Measurements from ENCODE around the gene DIS3L2.
"Not testable (repeated sequence)": the region's sequence is repeated elsewhere in the genome, so short reads cannot be mapped to it uniquely, and the experiment has no call there.

The DIS3L2 gene

DNA sequence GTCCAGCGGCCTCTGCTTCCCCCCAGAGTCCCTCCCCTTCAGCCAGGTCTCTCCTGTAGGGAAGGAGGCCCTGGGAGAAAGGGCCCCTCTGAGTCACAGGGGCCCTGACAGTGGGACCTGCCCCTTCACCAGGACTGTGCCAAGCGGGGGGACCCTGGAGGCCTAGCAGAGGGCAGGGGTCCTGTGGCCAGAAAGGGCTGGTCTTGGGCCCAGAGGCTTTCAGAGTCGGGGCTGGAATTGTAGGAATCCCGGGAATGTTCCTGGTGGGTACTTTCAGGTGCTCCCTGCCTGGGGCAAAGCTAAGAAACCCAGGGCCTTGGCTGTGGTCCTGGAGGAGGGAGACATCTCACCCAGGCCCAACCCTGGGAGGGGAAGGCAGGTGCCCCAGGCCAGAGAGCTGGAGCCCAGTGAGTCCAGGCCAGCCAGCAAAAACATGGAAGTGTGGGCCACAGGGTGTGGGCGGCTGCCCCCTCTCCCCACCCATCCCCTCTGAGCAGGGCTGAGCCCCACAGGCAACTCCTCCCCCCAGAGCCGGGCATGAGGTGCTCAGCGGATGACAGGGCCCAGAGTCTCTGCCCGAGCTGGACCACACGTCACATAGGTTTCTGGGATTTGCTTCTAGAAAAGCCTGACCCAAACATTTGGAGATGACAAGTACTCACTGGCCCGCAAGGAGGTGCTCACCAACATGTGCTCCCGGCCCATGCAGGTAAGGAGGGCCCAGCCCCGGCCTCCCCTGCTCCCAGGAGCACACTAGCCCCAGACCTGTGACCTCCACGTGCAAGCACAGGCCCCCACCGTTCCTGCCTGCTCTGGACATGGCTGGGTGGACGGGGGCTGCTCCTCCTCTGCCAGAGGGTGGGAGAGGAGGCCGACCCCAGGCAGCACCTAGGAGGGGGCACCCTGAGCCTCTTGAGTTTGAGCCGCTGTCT is 368.8 kb downstream of the DIS3L2 start:
- Histone ChIP-seq H3K27ac (ENCODE audit: low read depth, low read length) (no peak overlapping the region), H3K27me3 (ENCODE audit: control insufficient read depth in 5 of 5, insufficient read depth in 4 of 5, low read length in 5 of 5) (no peaks in the 10 kb centered on the region), H3K9ac (ENCODE audit: low read length in 5 of 5) (no peak overlapping the region), H3K4me1 (ENCODE audit: control insufficient read depth in 5 of 5, insufficient read depth in 5 of 5, low read length in 5 of 5) (peaks cover 0 to 9% (median 0%) of the 10 kb centered on the region in 5 donors), H3K36me3 (ENCODE audit: control insufficient read depth in 5 of 5, insufficient read depth in 5 of 5, low read length in 5 of 5) (peaks cover 0 to 16% (median 5%) of the 10 kb centered on the region in 5 donors), H3K4me3 (ENCODE audit: low read depth in 1 of 5, low read length in 5 of 5) (no peak overlapping the region), H3K9me3 (ENCODE audit: control insufficient read depth in 5 of 5, low read length in 5 of 5) (no peaks in the 10 kb centered on the region)

DNA sequence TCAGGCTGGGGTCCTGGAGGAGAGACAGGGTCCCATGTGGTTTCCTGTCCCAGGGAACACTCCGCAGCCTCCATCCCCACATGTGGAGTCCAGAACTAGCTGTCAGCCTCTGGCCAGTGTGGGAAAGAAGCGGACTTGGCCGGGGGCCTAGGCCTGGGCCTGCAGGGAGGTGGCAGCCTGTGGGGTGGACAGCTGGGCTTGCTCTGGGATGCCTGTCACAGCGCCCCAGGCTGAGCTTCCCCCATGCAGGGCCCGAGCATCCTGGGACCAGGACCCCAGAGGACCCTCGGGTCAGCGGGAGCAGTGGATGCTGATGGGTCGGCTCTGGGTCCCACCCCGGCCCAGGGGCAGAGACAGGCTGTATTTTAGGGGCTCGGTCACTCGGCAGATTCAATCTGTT is 369.5 kb downstream of the DIS3L2 start:
- not testable (repeated sequence) for H3K4me1 ChIP-seq (ENCODE audit: control insufficient read depth in 5 of 5, insufficient read depth in 5 of 5, low read length in 5 of 5); H3K4me3 ChIP-seq (ENCODE audit: low read depth in 1 of 5, low read length in 5 of 5); H3K27me3 ChIP-seq (ENCODE audit: control insufficient read depth in 5 of 5, insufficient read depth in 4 of 5, low read length in 5 of 5); H3K9ac ChIP-seq (ENCODE audit: low read length in 5 of 5); H3K27ac ChIP-seq (ENCODE audit: low read depth, low read length); H3K9me3 ChIP-seq (ENCODE audit: control insufficient read depth in 5 of 5, low read length in 5 of 5)
- peaks cover 0 to 22% (median 5%) of the 10 kb centered on the region in 5 donors for H3K36me3 ChIP-seq (ENCODE audit: control insufficient read depth in 5 of 5, insufficient read depth in 5 of 5, low read length in 5 of 5)

GRCh38 chr2:232331641-232332040 is 370.1 kb downstream of the DIS3L2 start:
- H3K4me3 ChIP-seq (ENCODE audit: low read depth in 1 of 5, low read length in 5 of 5); H3K9me3 ChIP-seq (ENCODE audit: control insufficient read depth in 5 of 5, low read length in 5 of 5); H3K27ac ChIP-seq (ENCODE audit: low read depth, low read length); H3K27me3 ChIP-seq (ENCODE audit: control insufficient read depth in 5 of 5, insufficient read depth in 4 of 5, low read length in 5 of 5); H3K4me1 ChIP-seq (ENCODE audit: control insufficient read depth in 5 of 5, insufficient read depth in 5 of 5, low read length in 5 of 5); H3K9ac ChIP-seq (ENCODE audit: low read length in 5 of 5): not testable (repeated sequence)
- H3K36me3 ChIP-seq (ENCODE audit: control insufficient read depth in 5 of 5, insufficient read depth in 5 of 5, low read length in 5 of 5): peaks cover 0 to 27% (median 7%) of the 10 kb centered on the region in 5 donors

- peaks cover 0 to 34% (median 8%) of the 10 kb centered on the region in 5 donors for H3K36me3 ChIP-seq (ENCODE audit: control insufficient read depth in 5 of 5, insufficient read depth in 5 of 5, low read length in 5 of 5)
- H3K4me1 ChIP-seq (ENCODE audit: control insufficient read depth in 5 of 5, insufficient read depth in 5 of 5, low read length in 5 of 5); H3K4me3 ChIP-seq (ENCODE audit: low read depth in 1 of 5, low read length in 5 of 5); H3K27me3 ChIP-seq (ENCODE audit: control insufficient read depth in 5 of 5, insufficient read depth in 4 of 5, low read length in 5 of 5); H3K9me3 ChIP-seq (ENCODE audit: control insufficient read depth in 5 of 5, low read length in 5 of 5); H3K9ac ChIP-seq (ENCODE audit: low read length in 5 of 5); H3K27ac ChIP-seq (ENCODE audit: low read depth, low read length): not testable (repeated sequence)
Observed at GRCh38 chr2:232332244-232332939, 370.9 kb downstream of the DIS3L2 start.

DNA sequence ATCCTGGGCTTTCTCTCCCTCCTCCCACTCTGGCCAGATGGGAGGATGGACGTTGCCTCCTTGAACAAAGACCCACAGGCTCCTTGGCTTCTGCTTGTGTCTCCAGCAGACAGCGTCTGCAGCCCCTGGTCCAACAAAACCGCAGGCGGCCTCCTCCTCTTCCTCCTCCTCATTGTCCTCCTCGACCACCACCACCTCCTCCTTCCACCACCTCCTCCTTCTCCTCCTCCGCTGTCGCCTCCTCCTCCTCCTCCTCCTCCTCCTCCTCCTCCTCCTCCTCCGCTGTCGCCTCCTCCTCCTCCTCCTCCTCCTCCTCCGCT is 371.4 kb downstream of the DIS3L2 start:
- no peak overlapping the region for H3K9ac ChIP-seq (ENCODE audit: low read length in 5 of 5)
- no peak overlapping the region for H3K4me3 ChIP-seq (ENCODE audit: low read depth in 1 of 5, low read length in 5 of 5)
- H3K27me3 ChIP-seq (ENCODE audit: control insufficient read depth in 5 of 5, insufficient read depth in 4 of 5, low read length in 5 of 5): no peaks in the 10 kb centered on the region
- H3K36me3 ChIP-seq (ENCODE audit: control insufficient read depth in 5 of 5, insufficient read depth in 5 of 5, low read length in 5 of 5): peaks cover 0 to 35% (median 8%) of the 10 kb centered on the region in 5 donors
- H3K4me1 ChIP-seq (ENCODE audit: control insufficient read depth in 5 of 5, insufficient read depth in 5 of 5, low read length in 5 of 5): no peaks in the 10 kb centered on the region
- no peak overlapping the region for H3K27ac ChIP-seq (ENCODE audit: low read depth, low read length)
- H3K9me3 ChIP-seq (ENCODE audit: control insufficient read depth in 5 of 5, low read length in 5 of 5): no peaks in the 10 kb centered on the region

GRCh38 chr2:232333361-232334135 is 372.0 kb downstream of the DIS3L2 start:
- H3K4me1 ChIP-seq (ENCODE audit: control insufficient read depth in 5 of 5, insufficient read depth in 5 of 5, low read length in 5 of 5): no peaks in the 10 kb centered on the region
- H3K36me3 ChIP-seq (ENCODE audit: control insufficient read depth in 5 of 5, insufficient read depth in 5 of 5, low read length in 5 of 5): peaks cover 0 to 35% (median 8%) of the 10 kb centered on the region in 5 donors
- H3K9me3 ChIP-seq (ENCODE audit: control insufficient read depth in 5 of 5, low read length in 5 of 5): no peaks in the 10 kb centered on the region
- H3K9ac ChIP-seq (ENCODE audit: low read length in 5 of 5): no peak overlapping the region
- no peaks in the 10 kb centered on the region for H3K27me3 ChIP-seq (ENCODE audit: control insufficient read depth in 5 of 5, insufficient read depth in 4 of 5, low read length in 5 of 5)
- H3K4me3 ChIP-seq (ENCODE audit: low read depth in 1 of 5, low read length in 5 of 5): no peak overlapping the region
- H3K27ac ChIP-seq (ENCODE audit: low read depth, low read length): no peak overlapping the region

- peaks cover 0 to 35% (median 8%) of the 10 kb centered on the region in 5 donors for H3K36me3 ChIP-seq (ENCODE audit: control insufficient read depth in 5 of 5, insufficient read depth in 5 of 5, low read length in 5 of 5)
- H3K27me3 ChIP-seq (ENCODE audit: control insufficient read depth in 5 of 5, insufficient read depth in 4 of 5, low read length in 5 of 5); H3K4me1 ChIP-seq (ENCODE audit: control insufficient read depth in 5 of 5, insufficient read depth in 5 of 5, low read length in 5 of 5); H3K4me3 ChIP-seq (ENCODE audit: low read depth in 1 of 5, low read length in 5 of 5); H3K9ac ChIP-seq (ENCODE audit: low read length in 5 of 5); H3K9me3 ChIP-seq (ENCODE audit: control insufficient read depth in 5 of 5, low read length in 5 of 5); H3K27ac ChIP-seq (ENCODE audit: low read depth, low read length): not testable (repeated sequence)
Observed at GRCh38 chr2:232334136-232334884, 372.8 kb downstream of the DIS3L2 start.

- not testable (repeated sequence) for H3K4me3 ChIP-seq (ENCODE audit: low read depth in 1 of 5, low read length in 5 of 5); H3K27ac ChIP-seq (ENCODE audit: low read depth, low read length); H3K9ac ChIP-seq (ENCODE audit: low read length in 5 of 5); H3K9me3 ChIP-seq (ENCODE audit: control insufficient read depth in 5 of 5, low read length in 5 of 5); H3K27me3 ChIP-seq (ENCODE audit: control insufficient read depth in 5 of 5, insufficient read depth in 4 of 5, low read length in 5 of 5)
- Histone ChIP-seq H3K36me3 (ENCODE audit: control insufficient read depth in 5 of 5, insufficient read depth in 5 of 5, low read length in 5 of 5) (peaks cover 0 to 35% (median 8%) of the 10 kb centered on the region in 5 donors), H3K4me1 (ENCODE audit: control insufficient read depth in 5 of 5, insufficient read depth in 5 of 5, low read length in 5 of 5) (peaks cover 0 to 10% (median 0%) of the 10 kb centered on the region in 5 donors)
Observed at GRCh38 chr2:232334885-232335205, 373.3 kb downstream of the DIS3L2 start.

DNA sequence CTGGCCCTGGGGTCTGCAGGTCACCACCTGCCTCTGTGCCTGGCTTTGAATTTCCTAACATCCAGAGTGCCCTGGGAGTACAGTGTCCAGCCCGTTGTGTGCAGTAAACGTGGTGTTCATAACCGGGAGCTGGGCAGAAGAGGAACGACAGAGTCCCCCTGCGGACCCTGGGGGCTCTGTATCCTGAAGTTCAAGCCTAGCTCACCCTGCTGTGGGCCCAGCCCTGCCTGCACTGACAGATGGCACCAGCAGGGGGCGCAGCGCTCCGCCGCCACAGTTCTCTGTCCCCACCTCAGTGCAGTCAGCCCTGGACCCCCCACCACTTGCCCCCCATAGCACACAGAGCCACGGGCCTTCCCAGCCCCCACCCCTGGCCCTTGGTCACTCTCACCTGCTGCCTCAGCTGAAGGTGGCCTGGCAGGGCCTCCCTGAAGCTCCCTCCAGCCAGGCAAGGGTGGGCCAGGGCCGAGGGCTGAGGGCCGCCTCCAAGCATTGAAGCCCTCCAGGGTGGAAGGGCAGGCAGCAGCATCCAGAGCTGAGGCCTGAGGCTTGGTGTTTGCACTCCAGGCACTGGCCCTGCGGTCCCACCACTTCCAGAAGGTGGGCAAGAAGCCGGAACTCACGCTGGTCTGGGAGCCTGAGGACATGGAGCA is 373.8 kb downstream of the DIS3L2 start:
- not testable (repeated sequence) for H3K4me3 ChIP-seq (ENCODE audit: low read depth in 1 of 5, low read length in 5 of 5); H3K9me3 ChIP-seq (ENCODE audit: control insufficient read depth in 5 of 5, low read length in 5 of 5)

More for the DNA sequence above, 373.8 kb downstream of the DIS3L2 start:
- Histone ChIP-seq H3K4me1 (ENCODE audit: control insufficient read depth in 5 of 5, insufficient read depth in 5 of 5, low read length in 5 of 5) (peaks cover 0 to 11% (median 0%) of the 10 kb centered on the region in 5 donors), H3K36me3 (ENCODE audit: control insufficient read depth in 5 of 5, insufficient read depth in 5 of 5, low read length in 5 of 5) (peaks cover 0 to 33% (median 8%) of the 10 kb centered on the region in 5 donors)
- H3K27ac ChIP-seq (ENCODE audit: low read depth, low read length); H3K27me3 ChIP-seq (ENCODE audit: control insufficient read depth in 5 of 5, insufficient read depth in 4 of 5, low read length in 5 of 5); H3K9ac ChIP-seq (ENCODE audit: low read length in 5 of 5): not testable (repeated sequence)

Measured in subcutaneous abdominal adipose tissue (tissue), 5 donors.